ENCODE results near the gene CCND1.

Gene CCND1

DNA sequence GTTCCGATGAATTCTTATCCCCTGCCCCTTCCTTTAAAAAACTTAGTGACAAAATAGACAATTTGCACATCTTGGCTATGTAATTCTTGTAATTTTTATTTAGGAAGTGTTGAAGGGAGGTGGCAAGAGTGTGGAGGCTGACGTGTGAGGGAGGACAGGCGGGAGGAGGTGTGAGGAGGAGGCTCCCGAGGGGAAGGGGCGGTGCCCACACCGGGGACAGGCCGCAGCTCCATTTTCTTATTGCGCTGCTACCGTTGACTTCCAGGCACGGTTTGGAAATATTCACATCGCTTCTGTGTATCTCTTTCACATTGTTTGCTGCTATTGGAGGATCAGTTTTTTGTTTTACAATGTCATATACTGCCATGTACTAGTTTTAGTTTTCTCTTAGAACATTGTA is 12.0 kb downstream of the CCND1 start:
- Histone ChIP-seq H3K4me3 (no peak overlapping the region), H3K36me3 (no peaks in the 10 kb centered on the region), H3K4me1 (peaks cover 25% of the 10 kb centered on the region), H3K27ac (no peak overlapping the region), H3K9ac (no peak overlapping the region), H3K9me3 (no peaks in the 10 kb centered on the region), H4K20me1 (no peaks in the 10 kb centered on the region), H3K27me3 (no peaks in the 10 kb centered on the region), H3K4me2 (no peak overlapping the region)
- TF ChIP-seq Cebpa-rat (IDR thresholded peaks at IDR 0.05) = no peak

GRCh38 chr11:69653406-69653960 is 12.5 kb downstream of the CCND1 start:
- H3K27ac ChIP-seq = no peak overlapping the region
- H3K4me2 ChIP-seq = no peak overlapping the region
- H4K20me1 ChIP-seq = no peaks in the 10 kb centered on the region
- no peak overlapping the region for H3K4me3 ChIP-seq
- no peak overlapping the region for H3K9ac ChIP-seq
- no peaks in the 10 kb centered on the region for H3K27me3 ChIP-seq
- H3K36me3 ChIP-seq = no peaks in the 10 kb centered on the region
- peaks cover 20% of the 10 kb centered on the region for H3K4me1 ChIP-seq
- TF ChIP-seq Cebpa-rat (IDR thresholded peaks at IDR 0.05) = no peak
- H3K9me3 ChIP-seq = no peaks in the 10 kb centered on the region

GRCh38 chr11:69654001-69654659 is 13.2 kb downstream of the CCND1 start:
- Histone ChIP-seq H3K4me1 (peaks cover 14% of the 10 kb centered on the region), H3K36me3 (no peaks in the 10 kb centered on the region), H3K27me3 (no peaks in the 10 kb centered on the region), H4K20me1 (no peaks in the 10 kb centered on the region), H3K4me2 (no peak overlapping the region), H3K9ac (no peak overlapping the region), H3K4me3 (no peak overlapping the region), H3K9me3 (no peaks in the 10 kb centered on the region), H3K27ac (no peak overlapping the region)
- no peak for TF ChIP-seq Cebpa-rat (IDR thresholded peaks at IDR 0.05)

DNA sequence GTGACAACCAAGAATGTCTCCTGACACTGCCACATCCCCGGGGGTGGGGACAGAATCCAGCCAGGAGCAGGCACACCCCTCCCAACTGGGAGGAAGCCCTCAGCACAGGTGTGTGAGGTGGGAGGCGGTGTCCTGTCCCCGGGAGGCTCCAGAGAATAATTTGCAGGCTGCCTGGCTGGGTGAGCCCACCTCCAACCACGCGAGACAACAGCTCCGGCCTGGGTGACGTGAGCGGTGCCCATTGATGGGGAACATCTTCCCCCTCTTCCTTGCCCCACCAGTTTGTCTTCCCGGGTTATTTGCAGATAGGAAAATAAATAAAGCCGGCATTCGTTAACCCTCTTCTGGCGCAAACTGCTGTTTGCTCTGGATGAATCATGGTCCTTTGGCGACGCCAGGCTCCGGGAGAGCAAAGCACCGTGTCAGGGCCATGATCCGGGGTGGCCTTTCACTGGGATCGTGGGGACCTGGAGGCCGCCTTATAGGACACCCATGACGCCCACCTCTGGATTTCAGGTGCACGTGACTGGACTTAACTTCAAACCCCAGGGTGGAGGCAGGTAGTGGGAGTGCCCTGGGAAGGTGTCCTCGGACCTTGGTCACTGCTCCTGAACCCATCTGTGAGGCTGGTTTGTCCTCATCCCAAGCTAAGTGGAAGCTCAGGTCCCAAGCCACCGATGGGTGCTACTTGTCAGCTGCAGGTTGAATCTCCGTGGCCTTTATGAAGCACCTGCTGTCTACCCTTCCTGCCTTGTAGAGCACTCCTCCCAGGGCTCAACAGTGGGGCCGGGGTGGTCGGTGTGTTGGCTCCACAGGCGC is 13.9 kb downstream of the CCND1 start:
- Histone ChIP-seq H3K9me3 (no peaks in the 10 kb centered on the region), H3K4me2 (no peak overlapping the region), H4K20me1 (no peaks in the 10 kb centered on the region), H3K36me3 (no peaks in the 10 kb centered on the region), H3K9ac (no peak overlapping the region), H3K4me3 (no peak overlapping the region), H3K4me1 (peaks cover 11% of the 10 kb centered on the region), H3K27me3 (no peaks in the 10 kb centered on the region), H3K27ac (no peak overlapping the region)
- no peak for TF ChIP-seq Cebpa-rat (IDR thresholded peaks at IDR 0.05)

DNA sequence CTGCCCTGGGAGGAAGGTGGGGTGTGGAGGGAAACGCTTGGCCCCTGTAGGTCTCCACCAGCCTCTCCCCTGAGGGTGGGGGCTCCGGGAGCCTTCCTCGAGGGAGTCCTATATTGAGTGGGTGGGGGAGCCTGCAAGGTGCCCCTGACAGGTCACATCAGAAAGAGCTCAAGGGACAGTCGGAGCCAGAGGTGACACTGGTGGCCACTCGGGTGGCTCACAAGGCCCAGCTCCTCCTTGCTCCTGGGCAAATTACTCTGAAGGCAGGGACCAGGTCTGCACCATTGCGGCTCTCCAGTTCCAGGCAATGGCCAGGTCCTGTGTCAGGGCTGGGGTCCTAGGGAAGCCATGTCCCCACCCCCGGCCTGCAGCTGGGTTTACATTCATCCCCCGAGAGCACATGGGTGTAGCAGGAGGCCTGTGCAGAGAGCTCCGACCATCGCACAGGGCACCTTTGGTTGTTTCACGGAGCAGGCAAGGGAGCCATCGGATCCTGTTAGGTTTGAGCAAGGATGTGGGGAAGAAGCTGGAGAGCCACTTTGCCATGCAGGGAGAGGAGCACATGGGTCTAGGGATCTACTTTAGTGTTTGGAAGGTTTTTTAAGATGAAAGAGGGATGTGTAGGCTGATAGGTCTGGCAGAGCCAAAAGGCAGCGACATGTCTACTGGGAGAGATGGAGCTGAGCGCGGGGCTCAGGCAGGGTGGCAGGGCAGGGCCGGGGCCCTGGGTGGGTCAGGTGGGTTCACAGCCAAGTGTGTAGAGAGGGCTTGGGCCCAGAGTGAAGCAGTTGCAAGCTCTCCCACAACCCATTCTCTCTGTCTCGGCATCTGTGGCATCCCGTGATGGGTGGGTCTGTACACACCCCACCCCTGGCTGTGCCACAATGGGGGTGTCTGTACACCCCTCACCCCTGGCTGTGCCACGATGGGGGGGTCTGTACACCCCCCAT is 14.8 kb downstream of the CCND1 start:
- H4K20me1 ChIP-seq = no peaks in the 10 kb centered on the region

GRCh38 chr11:69656536-69657455 is 15.8 kb downstream of the CCND1 start:
- Histone ChIP-seq H3K4me3 (no peak overlapping the region), H3K36me3 (no peaks in the 10 kb centered on the region), H3K27ac (no peak overlapping the region), H3K9ac (no peak overlapping the region), H3K27me3 (no peaks in the 10 kb centered on the region), H3K9me3 (no peaks in the 10 kb centered on the region), H3K4me1 (peaks cover 11% of the 10 kb centered on the region), H3K4me2 (no peak overlapping the region), H4K20me1 (no peaks in the 10 kb centered on the region)
- no peak for TF ChIP-seq Cebpa-rat (IDR thresholded peaks at IDR 0.05)

More for the DNA sequence above, 14.8 kb downstream of the CCND1 start:
- Histone ChIP-seq H3K4me2 (no peak overlapping the region), H3K27me3 (no peaks in the 10 kb centered on the region), H3K9me3 (no peaks in the 10 kb centered on the region), H3K9ac (no peak overlapping the region), H3K27ac (no peak overlapping the region), H3K4me3 (no peak overlapping the region), H3K36me3 (no peaks in the 10 kb centered on the region), H3K4me1 (peaks cover 6% of the 10 kb centered on the region; the same call in 1 of the 2 replicates)
- no peak for TF ChIP-seq Cebpa-rat (IDR thresholded peaks at IDR 0.05)

DNA sequence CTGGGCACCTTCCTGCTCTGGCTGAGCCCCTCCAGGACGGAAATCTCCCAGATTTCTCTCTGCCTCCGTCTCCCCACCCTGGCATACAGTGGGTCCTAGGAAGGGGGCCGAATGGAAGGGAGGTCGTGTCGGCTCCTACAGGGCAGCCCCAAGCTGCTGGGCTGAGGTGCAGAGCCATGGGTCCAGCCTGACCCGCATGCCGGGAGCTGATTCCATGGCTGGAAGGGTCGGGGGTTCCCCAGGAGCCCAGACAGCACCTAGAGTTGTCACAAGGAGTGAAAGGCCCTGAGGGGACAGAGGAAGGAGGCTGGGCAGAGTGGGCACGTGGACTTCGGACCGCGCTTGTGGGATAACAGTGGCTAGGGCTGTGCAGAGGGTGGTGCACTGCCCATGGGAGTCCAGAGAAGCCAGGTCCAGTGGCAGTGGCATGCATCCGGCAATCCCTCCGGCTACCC is 16.5 kb downstream of the CCND1 start:
- H3K4me3 ChIP-seq = no peak overlapping the region
- no peak overlapping the region for H3K4me2 ChIP-seq
- no peak overlapping the region for H3K9ac ChIP-seq
- H3K27ac ChIP-seq = no peak overlapping the region
- H3K9me3 ChIP-seq = no peaks in the 10 kb centered on the region
- no peaks in the 10 kb centered on the region for H3K36me3 ChIP-seq
- H3K4me1 ChIP-seq = peaks cover 18% of the 10 kb centered on the region
- H4K20me1 ChIP-seq = peaks cover 5% of the 10 kb centered on the region
- H3K27me3 ChIP-seq = no peaks in the 10 kb centered on the region
- TF ChIP-seq Cebpa-rat (IDR thresholded peaks at IDR 0.05) = no peak

- H3K4me3 ChIP-seq = no peak overlapping the region
- peaks cover 11% of the 10 kb centered on the region for H4K20me1 ChIP-seq
- H3K36me3 ChIP-seq = no peaks in the 10 kb centered on the region
- peaks cover 24% of the 10 kb centered on the region for H3K4me1 ChIP-seq
- H3K4me2 ChIP-seq = no peak overlapping the region
- TF ChIP-seq Cebpa-rat (IDR thresholded peaks at IDR 0.05) = no peak
- no peaks in the 10 kb centered on the region for H3K27me3 ChIP-seq
- H3K27ac ChIP-seq = no peak overlapping the region
- H3K9ac ChIP-seq = no peak overlapping the region
- H3K9me3 ChIP-seq = no peaks in the 10 kb centered on the region
Measured at GRCh38 chr11:69657911-69658625, 17.1 kb downstream of the CCND1 start.

All from BLaER1 (cell line).